GDM1 (cell line): Measurements from ENCODE around the gene CD36.

Experiments used
- DNase-seq: peaks from one replicate; lab custom pipeline; 2025; lab: John Stamatoyannopoulos, UW

The CD36 gene

GRCh38 chr7:80624763-80625162 lies 13.7 kb upstream of the CD36 start:
- DNase-seq: no peak

- DNase-seq: no peak
These were observed 9.4 kb upstream of the CD36 start for GRCh38 chr7:80629023-80629422.

- no peak for DNase-seq
These were observed 7.6 kb upstream of the CD36 start for GRCh38 chr7:80630608-80631405.

- DNase-seq: no peak
These were observed 7.0 kb upstream of the CD36 start for GRCh38 chr7:80631421-80631820.

GRCh38 chr7:80632139-80632538 lies 6.3 kb upstream of the CD36 start:
- no peak for DNase-seq

GRCh38 chr7:80632819-80633218 lies 5.6 kb upstream of the CD36 start:
- no peak for DNase-seq

- DNase-seq: no peak
These were observed 3.9 kb upstream of the CD36 start for GRCh38 chr7:80634505-80634904.

- no peak for DNase-seq
These were observed 2.9 kb upstream of the CD36 start for GRCh38 chr7:80635533-80635932.

- no peak for DNase-seq
These were observed 2.4 kb upstream of the CD36 start for GRCh38 chr7:80635998-80636397.

GRCh38 chr7:80636709-80637108 lies 1.7 kb upstream of the CD36 start:
- no peak for DNase-seq

GRCh38 chr7:80637454-80637853 lies 988 bp upstream of the CD36 start:
- no peak for DNase-seq

GRCh38 chr7:80639011-80639410 lies 569 bp downstream of the CD36 start:
- DNase-seq: no peak

- DNase-seq: no peak
These were observed 2.4 kb downstream of the CD36 start for GRCh38 chr7:80640846-80641245.

- no peak for DNase-seq
These were observed 3.1 kb downstream of the CD36 start for GRCh38 chr7:80641548-80641947.

- DNase-seq: no peak
These were observed 4.4 kb downstream of the CD36 start for GRCh38 chr7:80642871-80643270.

GRCh38 chr7:80643336-80643915 lies 5.0 kb downstream of the CD36 start:
- DNase-seq: no peak

GRCh38 chr7:80644054-80644453 lies 5.6 kb downstream of the CD36 start:
- no peak for DNase-seq

- DNase-seq: no peak
These were observed 7.8 kb downstream of the CD36 start for GRCh38 chr7:80646083-80646865.

- no peak for DNase-seq
These were observed 9.0 kb downstream of the CD36 start for GRCh38 chr7:80647436-80647835.

GRCh38 chr7:80648031-80648600 lies 9.7 kb downstream of the CD36 start:
- no peak for DNase-seq

- DNase-seq: no peak
These were observed 10.6 kb downstream of the CD36 start for GRCh38 chr7:80649011-80649410.

- DNase-seq: no peak
These were observed 11.6 kb downstream of the CD36 start for GRCh38 chr7:80650030-80650429.

GRCh38 chr7:80651471-80651870 lies 13.0 kb downstream of the CD36 start:
- DNase-seq: no peak
